ENCODE measurements around the gene POLD3. TPM values are rescaled to one million over a fixed set of nuclear protein-coding genes. Genes with fewer than 3 reads are reported as not detected.
A peak's percentile ranks its signal among the peaks of the same experiment; 100 is the strongest.

Gene POLD3, protein sequence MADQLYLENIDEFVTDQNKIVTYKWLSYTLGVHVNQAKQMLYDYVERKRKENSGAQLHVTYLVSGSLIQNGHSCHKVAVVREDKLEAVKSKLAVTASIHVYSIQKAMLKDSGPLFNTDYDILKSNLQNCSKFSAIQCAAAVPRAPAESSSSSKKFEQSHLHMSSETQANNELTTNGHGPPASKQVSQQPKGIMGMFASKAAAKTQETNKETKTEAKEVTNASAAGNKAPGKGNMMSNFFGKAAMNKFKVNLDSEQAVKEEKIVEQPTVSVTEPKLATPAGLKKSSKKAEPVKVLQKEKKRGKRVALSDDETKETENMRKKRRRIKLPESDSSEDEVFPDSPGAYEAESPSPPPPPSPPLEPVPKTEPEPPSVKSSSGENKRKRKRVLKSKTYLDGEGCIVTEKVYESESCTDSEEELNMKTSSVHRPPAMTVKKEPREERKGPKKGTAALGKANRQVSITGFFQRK
- total RNA-seq: 10 to 100 TPM; 46.5 to 47.5 TPM

- ChIA-PET CTCF (interaction anchor here (0.5 to 1.6 kb wide), 9 partner anchors 9 to 658 kb away, joined by 3 to 5 read pairs (median 3); no protein-coding TSS in a partner anchor), POLR2A (interaction anchor here (0.6 to 2.9 kb wide), 12 partner anchors 9 to 396 kb away, joined by 3 to 37 read pairs (median 4); partner anchors contain the start of genes LIPT2, NEU3, PGM2L1 and SPCS2)
- peaks cover 38% of the 10 kb centered on the region for H3K36me3 Mint-ChIP-seq (ENCODE audit: low read depth)
- H3K4me1 Mint-ChIP-seq: peaks cover 39% of the 10 kb centered on the region
- peak within 1 kb of the TSS; percentile 91 for H3K4me3 Mint-ChIP-seq
- H3K27ac Mint-ChIP-seq: peak within 1 kb of the TSS; percentile 76
- peak; percentile 95 for DNase-seq
- H3K27me3 Mint-ChIP-seq: peaks cover 5% of the 10 kb centered on the region
- H3K9me3 Mint-ChIP-seq: no peaks in the 10 kb centered on the region
Measured at GRCh38 chr11:74592441-74593362, at the start of gene POLD3. TSS of gene POLD3 (plus strand) at chr11:74592582. CDS start at chr11:74592659, 77 bp downstream.

- POLR2A ChIA-PET: no interaction called here
- no peaks in the 10 kb centered on the region for H3K36me3 Mint-ChIP-seq (ENCODE audit: low read depth)
- H3K27me3 Mint-ChIP-seq: peaks cover 12% of the 10 kb centered on the region
- peaks cover 18% of the 10 kb centered on the region for H3K9me3 Mint-ChIP-seq
- H3K4me1 Mint-ChIP-seq: no peaks in the 10 kb centered on the region
- no peak for DNase-seq
- CTCF ChIA-PET: no interaction called here
- H3K4me3 Mint-ChIP-seq: no peak overlapping the region
- H3K27ac Mint-ChIP-seq: no peak overlapping the region
Measured at GRCh38 chr11:74543991-74544390, 48.4 kb upstream of the POLD3 start.

DNA sequence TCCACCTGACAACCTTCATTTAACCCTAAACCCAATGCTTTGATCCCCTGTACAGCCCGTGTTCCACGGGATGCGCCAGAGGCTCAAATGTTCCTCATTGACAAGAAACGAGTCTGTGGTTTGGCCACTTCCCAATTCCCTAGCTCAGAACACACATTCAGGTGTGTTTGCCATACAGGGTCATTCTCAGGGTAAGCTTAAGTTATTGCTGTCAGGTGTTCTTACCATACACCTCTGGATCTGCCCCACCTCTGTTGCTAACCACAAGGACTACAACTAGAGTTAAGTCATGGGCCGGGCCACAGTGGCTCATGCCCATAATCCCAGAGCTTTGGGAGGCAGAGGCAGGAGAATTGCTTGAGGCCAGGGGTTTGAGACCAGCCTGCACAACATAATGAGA lies 45.6 kb upstream of the POLD3 start:
- no peak for DNase-seq
- Mint-ChIP-seq H3K27ac (no peak overlapping the region), H3K4me1 (no peaks in the 10 kb centered on the region), H3K4me3 (no peak overlapping the region), H3K27me3 (peaks cover 8% of the 10 kb centered on the region), H3K36me3 (ENCODE audit: low read depth) (no peaks in the 10 kb centered on the region), H3K9me3 (peaks cover 11% of the 10 kb centered on the region)
- ChIA-PET POLR2A (no interaction called here), CTCF (interaction anchor here (1.4 kb wide), 1 partner anchor 97 kb away, joined by 3 read pairs; no protein-coding TSS in a partner anchor)

DNA sequence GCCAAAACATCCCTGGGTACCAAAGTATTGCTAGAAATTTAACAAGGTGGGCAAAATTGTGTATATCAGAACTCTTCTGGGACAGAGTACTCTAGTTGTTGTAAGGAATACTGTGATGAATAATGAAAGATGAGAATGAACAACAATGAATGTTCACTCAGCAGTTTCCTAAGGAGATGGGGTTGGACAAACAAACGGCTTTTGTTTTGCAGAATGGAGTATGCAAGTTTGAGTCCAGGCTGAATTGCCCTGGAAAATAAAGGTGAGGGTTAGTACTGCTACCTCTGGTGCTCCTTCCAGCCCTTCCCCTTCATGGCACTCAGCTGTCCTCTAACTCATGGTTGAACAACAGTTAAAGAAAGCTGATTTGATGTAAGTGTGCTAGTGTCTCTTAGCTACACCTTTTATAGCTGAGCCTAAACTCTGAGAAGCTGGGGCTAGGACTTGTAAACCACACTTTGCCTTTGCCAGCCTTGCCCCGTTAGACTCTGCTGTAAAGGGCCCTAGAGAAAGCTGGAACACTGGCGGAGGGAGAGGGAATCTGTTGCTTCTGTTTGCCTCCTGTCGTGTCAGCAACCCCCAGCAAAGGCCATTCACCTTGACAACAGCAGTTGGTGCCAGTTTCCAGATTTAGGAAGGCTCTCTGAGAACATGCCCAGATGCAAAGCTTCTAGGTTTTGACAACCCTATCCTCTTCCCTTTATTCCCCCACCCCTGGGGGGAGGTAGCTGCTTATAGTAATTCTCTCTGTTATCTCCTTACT lies 41.2 kb upstream of the POLD3 start:
- no peaks in the 10 kb centered on the region for H3K36me3 Mint-ChIP-seq (ENCODE audit: low read depth)
- no peaks in the 10 kb centered on the region for H3K4me1 Mint-ChIP-seq
- DNase-seq: no peak
- no peak overlapping the region for H3K27ac Mint-ChIP-seq
- no peaks in the 10 kb centered on the region for H3K9me3 Mint-ChIP-seq
- peaks cover 11% of the 10 kb centered on the region for H3K27me3 Mint-ChIP-seq
- H3K4me3 Mint-ChIP-seq: no peak overlapping the region
- CTCF ChIA-PET: no interaction called here
- POLR2A ChIA-PET: no interaction called here

DNA sequence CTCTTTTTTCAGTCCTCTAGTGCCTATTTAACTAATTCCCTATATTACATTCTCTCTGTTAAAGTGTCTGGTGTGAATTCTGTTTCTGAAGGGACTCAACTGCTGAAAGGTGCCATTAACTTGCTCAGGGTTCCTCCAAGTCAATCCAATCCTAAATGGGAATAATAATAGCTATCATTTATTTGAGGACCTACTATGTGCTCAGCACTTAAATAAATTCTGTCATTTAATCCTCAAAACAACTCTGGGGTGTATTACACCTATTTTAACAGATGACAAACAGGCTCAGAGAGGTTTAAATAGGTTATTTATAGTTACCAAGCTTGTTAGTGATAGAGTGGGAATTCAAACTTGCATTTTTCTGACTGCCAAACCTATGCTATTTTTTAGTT lies 40.6 kb upstream of the POLD3 start:
- no peaks in the 10 kb centered on the region for H3K9me3 Mint-ChIP-seq
- H3K4me1 Mint-ChIP-seq: no peaks in the 10 kb centered on the region
- POLR2A ChIA-PET: no interaction called here
- peaks cover 11% of the 10 kb centered on the region for H3K27me3 Mint-ChIP-seq
- H3K27ac Mint-ChIP-seq: no peak overlapping the region
- CTCF ChIA-PET: no interaction called here
- no peak overlapping the region for H3K4me3 Mint-ChIP-seq
- H3K36me3 Mint-ChIP-seq (ENCODE audit: low read depth): no peaks in the 10 kb centered on the region
- no peak for DNase-seq

GRCh38 chr11:74557526-74557925 lies 34.9 kb upstream of the POLD3 start:
- no peak for DNase-seq
- ChIA-PET CTCF (no interaction called here), POLR2A (no interaction called here)
- Mint-ChIP-seq H3K27me3 (peaks cover 7% of the 10 kb centered on the region), H3K9me3 (no peaks in the 10 kb centered on the region), H3K4me3 (no peak overlapping the region), H3K27ac (no peak overlapping the region), H3K4me1 (no peaks in the 10 kb centered on the region), H3K36me3 (ENCODE audit: low read depth) (no peaks in the 10 kb centered on the region)

- no peak for DNase-seq
- Mint-ChIP-seq H3K27me3 (peaks cover 10% of the 10 kb centered on the region), H3K27ac (no peak overlapping the region), H3K36me3 (ENCODE audit: low read depth) (no peaks in the 10 kb centered on the region), H3K9me3 (no peaks in the 10 kb centered on the region), H3K4me3 (no peak overlapping the region), H3K4me1 (no peaks in the 10 kb centered on the region)
- ChIA-PET POLR2A (no interaction called here), CTCF (no interaction called here)
Measured at GRCh38 chr11:74559110-74559933, 33.1 kb upstream of the POLD3 start.

DNA sequence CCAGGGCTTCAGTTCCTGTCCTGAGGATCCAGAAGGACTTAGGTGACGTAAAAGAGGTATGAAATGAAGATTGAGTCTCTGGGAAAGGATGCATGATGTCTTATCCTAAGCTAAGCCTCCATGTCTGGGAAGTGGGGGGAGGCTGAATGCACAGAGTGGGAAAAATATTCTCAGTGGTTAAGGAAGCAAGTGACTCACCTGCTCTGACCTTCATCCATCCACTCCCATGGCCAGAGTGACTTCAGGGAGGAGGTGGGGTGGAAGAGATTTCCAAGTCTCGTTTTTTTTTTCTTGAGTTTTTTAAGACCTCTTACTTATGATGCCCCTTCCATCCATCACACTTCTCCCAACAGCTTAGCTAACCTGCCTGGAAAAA lies 32.5 kb upstream of the POLD3 start:
- no peaks in the 10 kb centered on the region for H3K4me1 Mint-ChIP-seq
- no peaks in the 10 kb centered on the region for H3K36me3 Mint-ChIP-seq (ENCODE audit: low read depth)
- DNase-seq: no peak
- no peaks in the 10 kb centered on the region for H3K9me3 Mint-ChIP-seq
- H3K4me3 Mint-ChIP-seq: no peak overlapping the region
- ChIA-PET CTCF (interaction anchor here (1.0 to 1.2 kb wide), 2 partner anchors 11 to 142 kb away, joined by 4 to 6 read pairs; no protein-coding TSS in a partner anchor), POLR2A (no interaction called here)
- H3K27me3 Mint-ChIP-seq: peaks cover 4% of the 10 kb centered on the region
- no peak overlapping the region for H3K27ac Mint-ChIP-seq

- DNase-seq: no peak
- no peaks in the 10 kb centered on the region for H3K36me3 Mint-ChIP-seq (ENCODE audit: low read depth)
- H3K4me3 Mint-ChIP-seq: no peak overlapping the region
- CTCF ChIA-PET: interaction anchor here (0.6 kb wide), 1 partner anchor 820 kb away, joined by 3 read pairs; no protein-coding TSS in a partner anchor
- H3K27ac Mint-ChIP-seq: no peak overlapping the region
- POLR2A ChIA-PET: no interaction called here
- peaks cover 5% of the 10 kb centered on the region for H3K27me3 Mint-ChIP-seq
- H3K4me1 Mint-ChIP-seq: no peaks in the 10 kb centered on the region
- H3K9me3 Mint-ChIP-seq: no peaks in the 10 kb centered on the region
Measured at GRCh38 chr11:74566146-74566960, 26.0 kb upstream of the POLD3 start.

DNA sequence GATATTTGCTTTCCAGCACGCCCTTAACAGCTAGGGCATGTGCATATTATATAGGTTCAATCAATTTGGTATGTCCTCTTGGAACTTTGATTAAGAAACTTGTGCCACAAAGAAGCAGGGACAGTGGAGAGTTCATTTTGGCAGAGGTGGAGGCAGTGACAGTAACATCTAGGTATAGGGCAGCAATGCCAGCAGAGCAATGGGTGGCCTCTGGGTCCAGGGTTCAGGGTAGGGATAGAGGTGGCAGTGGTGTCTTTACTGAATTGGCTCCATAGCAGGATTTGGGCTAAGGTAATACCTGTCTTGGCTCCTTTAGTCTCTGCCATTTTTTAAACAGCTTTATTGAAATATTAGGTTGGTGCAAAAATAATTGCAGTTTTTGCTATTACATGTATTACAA lies 24.4 kb upstream of the POLD3 start:
- Mint-ChIP-seq H3K4me3 (no peak overlapping the region), H3K4me1 (no peaks in the 10 kb centered on the region), H3K9me3 (no peaks in the 10 kb centered on the region), H3K27ac (no peak overlapping the region), H3K36me3 (ENCODE audit: low read depth) (no peaks in the 10 kb centered on the region), H3K27me3 (peaks cover 7% of the 10 kb centered on the region)
- CTCF ChIA-PET: interaction anchor here (0.9 to 4.4 kb wide), 2 partner anchors 11 to 115 kb away, joined by 3 to 47 read pairs; no protein-coding TSS in a partner anchor
- POLR2A ChIA-PET: no interaction called here
- DNase-seq: no peak

DNA sequence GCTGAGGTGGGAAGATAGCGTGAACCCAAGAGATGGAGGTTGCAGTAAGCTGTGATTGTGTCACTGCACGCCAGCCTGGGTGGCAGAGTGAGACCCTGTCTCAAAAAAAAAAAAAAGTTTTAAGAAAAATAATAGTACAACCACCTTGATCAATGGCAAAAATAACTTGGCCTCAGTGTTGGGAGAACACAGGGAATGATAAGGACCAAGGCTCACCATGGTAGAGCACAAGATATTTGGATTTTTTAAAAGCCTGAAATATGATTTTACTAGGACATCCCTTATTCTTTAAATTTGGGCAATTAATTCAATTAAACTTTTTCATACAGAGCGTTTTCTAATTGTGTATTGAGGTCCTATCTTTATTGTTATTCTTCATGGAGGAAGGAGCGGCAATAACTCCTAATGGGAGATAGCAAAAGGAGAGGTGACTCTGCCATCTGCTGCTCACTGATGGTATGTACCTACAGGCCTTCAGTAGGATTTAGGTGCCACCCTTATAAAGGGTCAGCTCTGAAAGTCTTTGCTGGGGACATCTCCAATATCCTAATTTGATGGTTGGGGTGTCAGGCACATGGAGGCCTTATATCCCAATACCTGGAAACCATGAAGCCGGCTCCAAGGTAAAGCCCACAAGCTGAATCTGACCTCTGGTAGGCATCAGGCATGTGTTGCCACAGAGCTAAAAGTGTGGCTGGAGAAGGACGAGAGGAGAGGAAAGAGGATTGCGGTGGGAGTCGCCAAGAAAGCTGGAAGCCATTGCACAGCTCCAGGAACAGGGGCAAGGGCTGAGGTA lies 21.9 kb upstream of the POLD3 start:
- Mint-ChIP-seq H3K27ac (no peak overlapping the region), H3K36me3 (ENCODE audit: low read depth) (no peaks in the 10 kb centered on the region)

More for the DNA sequence above, 21.9 kb upstream of the POLD3 start:
- no peak overlapping the region for H3K4me3 Mint-ChIP-seq
- H3K27me3 Mint-ChIP-seq: peaks cover 4% of the 10 kb centered on the region
- H3K9me3 Mint-ChIP-seq: no peaks in the 10 kb centered on the region
- POLR2A ChIA-PET: interaction anchor here (1.5 kb wide), 2 partner anchors 22 to 77 kb away, joined by 3 to 5 read pairs; partner anchors contain the start of genes LIPT2 and POLD3
- CTCF ChIA-PET: interaction anchor here (0.6 to 4.4 kb wide), 16 partner anchors 9 to 610 kb away, joined by 3 to 47 read pairs (median 4); no protein-coding TSS in a partner anchor
- no peaks in the 10 kb centered on the region for H3K4me1 Mint-ChIP-seq
- peak; percentile 23 for DNase-seq
